HG02610 (cell line): ENCODE results near the gene IRF2.

ENCODE experiments used
- ATAC-seq: cut with Tn5 transposase; IDR thresholded peaks from one replicate; pipeline ENCODE4 v1.9.1; 2021; ENCODE audit warnings: mild to moderate bottlenecking, moderate library complexity; ENCODE audit not compliant: unreplicated experiment

Gene IRF2

DNA sequence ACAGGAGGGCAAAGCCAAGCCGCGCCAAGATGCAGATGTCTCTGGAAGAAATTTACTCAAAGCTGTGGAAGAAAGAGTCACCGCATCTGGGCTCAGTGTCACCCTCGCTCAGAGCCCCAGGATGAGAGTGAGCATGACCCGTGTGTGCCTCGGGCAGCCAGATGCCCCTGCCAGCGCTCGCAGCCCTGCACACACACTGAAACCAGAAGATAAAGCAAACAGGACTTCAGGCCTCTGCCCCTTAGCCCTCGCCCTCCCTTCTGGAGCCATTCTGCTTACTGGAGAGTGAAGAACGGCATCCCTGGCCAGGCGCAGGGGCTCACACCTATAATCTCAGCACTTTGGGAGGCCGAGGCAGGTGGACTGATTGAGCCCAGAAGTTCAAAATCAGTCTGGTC lies 103.0 kb downstream of the IRF2 start:
- no peak for ATAC-seq

DNA sequence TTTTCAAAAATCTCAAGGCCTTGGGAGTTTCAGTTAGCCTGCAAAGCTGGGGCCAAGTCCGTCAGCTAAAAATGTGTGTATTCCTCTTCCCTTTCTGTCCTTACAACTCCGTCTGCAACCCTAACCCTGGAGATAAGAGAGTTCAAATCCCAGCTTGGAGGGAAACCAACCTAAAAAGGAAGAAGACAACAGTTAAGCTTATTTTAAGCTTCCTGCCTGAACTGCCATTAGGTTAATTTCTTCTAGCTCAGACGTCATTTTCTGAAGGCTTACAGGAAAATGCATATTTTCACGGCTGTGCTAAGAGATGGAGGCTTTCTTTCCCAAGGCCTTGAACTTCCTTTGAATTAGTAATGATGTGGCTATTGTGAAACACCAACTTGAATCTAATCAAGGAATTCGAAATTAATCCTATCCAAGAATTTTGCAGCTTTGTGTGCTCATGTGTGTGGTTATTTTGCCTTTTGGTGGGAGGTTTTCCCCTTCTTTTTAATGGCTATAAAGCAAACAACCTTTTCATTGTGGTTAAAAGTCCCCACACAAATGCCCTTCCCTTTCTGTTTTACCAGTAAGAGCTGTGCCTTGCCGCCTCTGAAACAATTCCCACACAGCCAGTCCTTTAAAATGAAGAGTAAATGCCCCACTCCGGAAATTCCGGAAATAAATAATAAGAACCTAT lies 103.5 kb downstream of the IRF2 start:
- ATAC-seq: no peak

GRCh38 chr4:184369871-184370270 lies 104.5 kb downstream of the IRF2 start:
- no peak for ATAC-seq

DNA sequence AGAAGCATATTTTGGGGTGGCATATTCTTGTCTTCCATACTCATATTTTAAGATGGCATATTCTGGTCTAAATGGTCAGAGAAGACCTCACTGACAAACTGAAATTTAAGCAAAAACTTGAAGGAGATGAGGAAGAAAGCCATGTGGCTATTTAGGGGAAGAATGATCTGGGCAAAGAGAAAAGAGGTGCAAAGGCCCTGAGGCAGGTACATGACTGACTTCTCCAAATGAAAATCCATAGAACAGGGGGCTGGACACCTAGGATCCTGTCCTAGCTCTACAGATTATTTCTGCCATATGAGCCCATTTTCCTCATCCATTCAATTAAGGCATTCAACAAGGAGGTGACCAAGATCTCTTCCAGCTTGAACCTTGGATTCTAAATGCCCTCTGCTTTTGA lies 105.6 kb downstream of the IRF2 start:
- ATAC-seq: no peak

- no peak for ATAC-seq
Measured at GRCh38 chr4:184368290-184368689, 106.1 kb downstream of the IRF2 start.

GRCh38 chr4:184364100-184364921 lies 110.0 kb downstream of the IRF2 start:
- ATAC-seq: no peak

- ATAC-seq: no peak
Measured at GRCh38 chr4:184363258-184363657, 111.1 kb downstream of the IRF2 start.

DNA sequence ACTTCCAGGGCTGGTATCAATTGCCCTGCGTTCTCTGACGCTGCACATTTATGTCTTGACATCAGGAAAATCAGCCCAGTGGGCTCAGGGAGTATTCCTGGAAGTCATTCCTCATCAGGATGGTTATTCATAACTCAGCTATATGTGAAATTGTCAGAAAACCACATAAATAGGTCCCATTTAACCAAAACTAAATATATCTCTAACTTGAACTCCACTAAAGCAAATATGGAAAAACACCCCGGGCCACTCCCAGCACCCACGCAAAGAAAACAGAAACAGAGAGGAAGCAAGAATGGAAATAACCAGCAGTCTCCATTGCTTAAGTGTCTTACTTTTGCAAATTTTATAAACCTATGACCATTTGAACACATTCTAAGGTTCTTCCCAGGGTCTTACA lies 112.0 kb downstream of the IRF2 start:
- no peak for ATAC-seq

GRCh38 chr4:184361443-184361842 lies 112.9 kb downstream of the IRF2 start:
- no peak for ATAC-seq

DNA sequence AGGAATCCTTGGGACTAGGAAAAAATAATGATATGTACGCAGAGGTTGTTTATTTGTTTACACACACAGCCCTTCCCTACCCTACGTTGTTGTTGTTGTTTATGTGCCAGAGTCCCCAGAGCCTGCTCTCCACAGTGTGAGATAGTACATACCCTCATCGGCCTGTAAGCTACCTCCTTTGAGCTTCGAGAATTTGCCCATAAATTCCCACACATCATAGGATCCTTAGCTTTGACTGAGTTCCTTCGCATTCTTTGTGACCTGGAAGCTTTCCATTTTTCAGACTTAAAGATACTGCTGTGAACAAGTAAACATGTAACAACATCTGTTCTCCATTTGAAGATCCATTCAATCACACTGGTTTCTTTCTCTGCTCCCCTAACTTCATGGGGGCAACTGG lies 114.5 kb downstream of the IRF2 start:
- no peak for ATAC-seq

DNA sequence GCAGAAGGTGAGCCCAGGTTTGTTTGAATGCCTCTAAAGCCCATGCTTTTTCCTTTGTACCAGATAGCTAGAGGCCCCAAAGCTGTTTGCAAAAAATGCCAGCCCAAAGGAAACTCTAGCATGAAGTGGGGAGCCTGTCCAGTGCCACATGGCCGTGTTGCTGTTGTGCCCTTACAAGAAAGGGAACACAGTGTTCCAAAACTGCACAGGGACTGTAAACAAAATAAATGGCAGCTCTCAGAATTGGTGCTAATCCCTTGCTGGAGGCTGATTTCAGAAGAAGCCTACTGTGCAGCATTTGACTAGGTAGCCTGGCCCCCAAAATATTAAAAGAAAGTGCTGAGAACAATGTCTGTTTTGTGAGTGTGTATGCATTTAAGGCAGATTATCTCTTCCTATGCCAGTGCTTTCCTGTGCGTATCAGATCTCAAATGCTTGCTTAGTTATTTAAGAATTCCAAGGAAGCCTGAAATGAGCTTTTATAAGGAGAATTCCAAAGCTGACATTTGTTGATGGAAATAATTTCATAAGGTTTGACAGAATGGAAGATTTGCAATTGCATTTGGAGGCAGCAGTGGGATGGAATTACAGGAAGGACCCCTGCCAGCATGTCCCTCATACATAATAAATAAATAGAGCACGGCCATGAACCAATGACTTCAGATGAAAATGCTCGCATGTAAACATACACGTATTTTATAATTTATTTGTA lies 115.7 kb downstream of the IRF2 start:
- ATAC-seq: no peak

DNA sequence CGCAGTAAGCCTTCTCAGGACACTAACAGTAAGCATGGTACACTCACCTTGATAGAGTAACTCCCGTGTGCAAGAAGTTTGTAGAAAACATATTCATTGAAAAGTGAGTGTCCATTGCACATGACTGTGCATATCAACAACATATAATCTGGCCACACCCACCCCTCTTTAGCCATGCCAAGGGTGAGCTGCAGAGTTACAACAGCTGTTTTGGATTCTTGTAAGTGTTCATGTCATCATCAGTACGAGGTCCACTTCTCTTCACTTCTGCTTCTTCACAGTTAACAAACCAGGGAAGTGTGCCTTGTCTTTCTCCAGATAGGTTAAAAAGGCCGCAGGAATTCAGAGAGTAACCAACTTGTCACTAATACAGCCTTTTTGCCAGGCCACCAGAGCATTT lies 116.6 kb downstream of the IRF2 start:
- ATAC-seq: no peak

DNA sequence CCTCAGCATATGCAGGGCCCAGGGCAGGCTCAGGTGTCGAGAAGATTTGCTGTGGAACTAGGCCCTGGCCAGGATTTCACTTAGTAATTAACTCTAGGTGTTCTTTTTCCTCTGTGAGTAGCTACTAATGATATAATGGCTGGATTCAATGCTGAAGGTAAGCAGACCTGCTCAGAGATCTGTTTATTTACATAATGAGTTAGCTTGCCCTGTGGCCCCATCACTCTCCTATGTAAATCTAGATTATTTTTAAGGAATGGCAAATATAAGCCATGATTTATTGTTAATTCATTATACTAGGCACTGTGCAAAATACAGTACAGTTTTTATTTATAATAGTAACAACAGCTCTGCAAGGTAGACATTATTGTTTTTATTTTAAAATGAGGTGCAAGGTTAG lies 117.2 kb downstream of the IRF2 start:
- no peak for ATAC-seq

- ATAC-seq: no peak
Measured at GRCh38 chr4:184356366-184356765, 118.0 kb downstream of the IRF2 start.

DNA sequence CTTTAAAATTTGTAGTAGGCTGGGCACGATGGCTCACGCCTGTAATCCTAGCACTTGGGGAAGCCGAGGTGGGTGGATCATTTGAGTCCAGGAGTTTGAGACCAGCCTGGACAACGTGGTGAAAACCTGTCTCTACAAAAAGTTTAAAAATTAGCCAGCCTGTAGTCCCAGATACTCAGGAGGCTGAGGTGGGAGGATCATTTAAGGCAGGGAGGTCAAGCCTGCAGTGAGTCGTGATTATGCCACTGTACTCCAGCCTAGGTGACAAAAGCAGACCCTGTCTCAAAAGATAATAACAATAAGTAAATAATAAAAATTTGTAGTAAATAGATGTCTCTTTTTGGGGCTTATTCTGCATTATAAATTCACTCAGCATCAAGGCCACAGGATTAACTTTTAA lies 118.5 kb downstream of the IRF2 start:
- ATAC-seq: no peak

- ATAC-seq: no peak
Measured at GRCh38 chr4:184355111-184355604, 119.2 kb downstream of the IRF2 start.

DNA sequence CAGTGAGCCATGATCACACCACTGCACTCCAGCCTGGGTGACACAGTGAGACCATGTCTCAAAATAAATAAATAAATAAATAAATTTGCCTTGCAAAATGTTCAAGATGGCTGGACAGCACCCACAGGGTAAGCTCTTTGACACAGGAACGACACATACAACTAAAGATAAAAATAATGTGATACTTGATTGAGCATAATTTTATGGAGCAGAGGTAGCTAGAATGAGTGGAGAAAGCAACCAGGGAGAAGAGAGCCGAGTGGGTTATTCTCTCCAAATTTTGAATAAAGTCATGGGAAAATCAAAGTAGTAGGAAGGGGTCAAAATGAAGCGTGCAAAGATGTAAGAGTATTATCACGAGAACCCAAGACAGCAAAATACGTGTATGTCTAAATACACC lies 121.5 kb downstream of the IRF2 start:
- ATAC-seq: no peak

- ATAC-seq: no peak
Measured at GRCh38 chr4:184351560-184352451, 122.5 kb downstream of the IRF2 start.

DNA sequence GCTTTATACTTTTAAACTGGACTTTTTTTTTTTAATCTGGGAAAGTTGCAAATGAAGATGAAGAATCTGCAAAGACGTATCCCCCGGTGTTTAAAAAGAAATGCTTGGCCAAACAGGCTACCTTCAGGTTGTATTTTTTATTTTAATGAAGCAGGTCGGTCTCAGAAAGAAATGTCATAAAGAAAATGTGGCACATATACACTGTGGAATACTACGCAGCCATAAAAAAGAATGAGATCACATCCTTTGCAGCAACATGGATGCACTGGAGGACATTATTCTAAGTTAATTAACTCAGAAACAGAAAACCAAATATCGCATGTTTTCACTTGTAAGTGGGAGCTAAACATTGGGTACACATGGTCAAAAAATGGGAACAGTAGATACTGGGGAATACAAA lies 123.4 kb downstream of the IRF2 start:
- no peak for ATAC-seq

DNA sequence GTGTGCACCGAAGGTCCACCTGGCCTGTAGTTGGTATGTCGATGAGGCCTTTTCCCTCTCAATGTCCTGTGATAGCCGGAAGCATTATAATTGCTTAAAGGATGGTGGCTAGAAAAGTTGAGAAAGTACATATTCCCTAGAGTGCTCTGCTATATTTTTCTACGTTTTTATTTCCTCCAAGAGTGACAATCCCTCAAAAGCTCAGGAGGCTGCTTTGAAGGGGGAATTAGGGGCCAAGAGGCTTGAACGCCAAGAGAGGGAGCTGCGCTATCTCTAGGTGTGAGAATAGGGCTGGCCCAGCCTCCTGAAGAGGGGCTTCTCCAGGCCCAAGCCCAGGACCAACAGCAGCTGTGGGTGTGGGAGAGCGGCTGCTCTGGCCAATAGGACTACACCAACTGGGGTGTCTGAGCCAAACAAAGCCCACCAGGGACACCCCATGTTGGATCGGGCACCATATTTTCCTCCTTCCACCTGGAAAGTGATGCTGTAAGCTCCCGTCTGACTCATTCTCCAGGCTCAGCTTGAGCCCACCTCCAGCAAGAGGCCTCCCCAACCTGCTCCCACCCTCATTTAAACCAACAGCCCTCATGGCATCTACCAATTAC lies 124.0 kb downstream of the IRF2 start:
- ATAC-seq: no peak
